IMR-90 (cell line): Measurements from ENCODE around the gene TMEM161B. TPM values are rescaled to one million over a fixed set of nuclear protein-coding genes. Genes with fewer than 3 reads are reported as not detected.
"Not testable (repeated sequence)": the region's sequence is repeated elsewhere in the genome, so short reads cannot be mapped to it uniquely, and the experiment has no call there.

Experiments used
- ATAC-seq: fragments of 200-7000 bp; cut with Tn5 transposase; 2 replicates; pipeline ENCODE4 v1.9.1; 2020; ENCODE audit warnings: low read depth, mild to moderate bottlenecking, moderate library complexity
- BruUV-seq: library from RNA; stranded (reverse); fragments of 400-500 nt; replicated peaks from 2 replicates; lab custom pipeline; 2021; lab: Mats Ljungman, UMichigan
- CTCF ChIA-PET: fragments of 300-600 bp; formaldehyde crosslinking; extraction: SDS; loops from one replicate; lab custom pipeline; 2021; ENCODE audit warnings: antibody characterized with exemption; lab: Yijun Ruan, JAX
- POLR2A ChIA-PET: fragments of 300-600 bp; sonication (Branson Sonifier 250); formaldehyde crosslinking; loops from one replicate; lab custom pipeline; 2022; ENCODE audit warnings: antibody characterized with exemption; ENCODE audit not compliant: unreplicated experiment; lab: Charles Lee
- DNase-seq: peaks from one replicate; pipeline ENCODE4 v3.0.0; 2013
- H2AFZ ChIP-seq: replicated peaks from 2 replicates; pipeline ENCODE3; 2013; ENCODE audit warnings: low read length, mild to moderate bottlenecking; ENCODE audit not compliant: poor library complexity
- H2AK5ac ChIP-seq: 2 replicates; pipeline ENCODE4 v1.6.1; 2013; ENCODE audit warnings: low read depth, low read length, inconsistent platforms
- H2AK9ac ChIP-seq: replicated peaks from 2 replicates; pipeline ENCODE3; 2013; ENCODE audit warnings: mild to moderate bottlenecking, low read depth, low read length, moderate library complexity; ENCODE audit not compliant: poor library complexity
- H2BK120ac ChIP-seq: 2 replicates; pipeline ENCODE4 v1.6.1; 2013; ENCODE audit warnings: low read depth, low read length, inconsistent platforms
- H2BK15ac ChIP-seq: 3 replicates; pipeline ENCODE4 v1.6.1; 2013; ENCODE audit warnings: low read depth, low read length, inconsistent platforms
- H2BK20ac ChIP-seq: 2 replicates; pipeline ENCODE4 v1.6.1; 2013; ENCODE audit warnings: low read depth, mild to moderate bottlenecking, inconsistent platforms, low read length, moderate library complexity
- H2BK5ac ChIP-seq: 2 replicates; pipeline ENCODE4 v1.6.1; 2013; ENCODE audit warnings: mild to moderate bottlenecking, low read depth, low read length, inconsistent platforms; ENCODE audit not compliant: poor library complexity, severe bottlenecking
- H3K14ac ChIP-seq: replicated peaks from 2 replicates; pipeline ENCODE4 v1.6.1; 2013; ENCODE audit warnings: low read depth, low read length, inconsistent platforms
- H3K18ac ChIP-seq: 2 replicates; pipeline ENCODE4 v1.6.1; 2013; ENCODE audit warnings: low read depth, low read length, control low read depth
- H3K23ac ChIP-seq: 2 replicates; pipeline ENCODE4 v1.6.1; 2013; ENCODE audit warnings: low read depth, low read length, inconsistent platforms
- H3K27ac ChIP-seq: 2 replicates; pipeline ENCODE4 v1.5.1; 2013; ENCODE audit warnings: mild to moderate bottlenecking, control low read depth, low read length; ENCODE audit not compliant: insufficient read depth
- H3K27me3 ChIP-seq: 2 replicates; pipeline ENCODE4 v1.6.1; 2013; ENCODE audit warnings: low read length; ENCODE audit not compliant: control insufficient read depth, insufficient read depth
- H3K36me3 ChIP-seq: 2 replicates; pipeline ENCODE4 v1.6.1; 2013; ENCODE audit warnings: low read length, mixed read lengths; ENCODE audit not compliant: control insufficient read depth, insufficient read depth
- H3K4ac ChIP-seq: 2 replicates; pipeline ENCODE4 v1.6.1; 2013; ENCODE audit warnings: low read depth, low read length, inconsistent platforms
- H3K4me1 ChIP-seq: 2 replicates; pipeline ENCODE4 v1.6.1; 2013; ENCODE audit warnings: low read length, mixed read lengths; ENCODE audit not compliant: control insufficient read depth, insufficient read depth
- H3K4me2 ChIP-seq: 2 replicates; pipeline ENCODE4 v1.6.1; 2013; ENCODE audit warnings: low read depth, mild to moderate bottlenecking, control low read depth, low read length, moderate library complexity
- H3K4me3 ChIP-seq: 2 replicates; pipeline ENCODE4 v1.5.1; 2013; ENCODE audit warnings: low read depth, mild to moderate bottlenecking, control low read depth, low read length, moderate library complexity; ENCODE audit not compliant: insufficient read depth
- H3K56ac ChIP-seq: 2 replicates; pipeline ENCODE4 v1.6.1; 2013; ENCODE audit warnings: low read length, inconsistent platforms; ENCODE audit not compliant: insufficient read depth; ENCODE audit errors: extremely low read depth
- H3K79me1 ChIP-seq, 2 experiments: 2 replicates each; pipeline ENCODE4 v1.6.1; 2013; ENCODE audit warnings: low read length in 2 of 2, inconsistent platforms in 1 of 2, low read depth in 1 of 2
- H3K9ac ChIP-seq: 2 replicates; pipeline ENCODE4 v1.6.1; 2013; ENCODE audit warnings: low read depth, low read length, control low read depth
- H3K9me1 ChIP-seq: 2 replicates; pipeline ENCODE4 v1.6.1; 2013; ENCODE audit warnings: low read length, inconsistent platforms; ENCODE audit not compliant: insufficient read depth
- H3K9me3 ChIP-seq: 2 replicates; pipeline ENCODE4 v1.6.1; 2013; ENCODE audit warnings: low read length; ENCODE audit not compliant: control insufficient read depth, insufficient read depth
- H4K20me1 ChIP-seq: 2 replicates; pipeline ENCODE4 v1.6.1; 2013; ENCODE audit warnings: low read length, inconsistent platforms; ENCODE audit not compliant: insufficient read depth
- H4K5ac ChIP-seq: 2 replicates; pipeline ENCODE4 v1.6.1; 2013; ENCODE audit warnings: mild to moderate bottlenecking, low read depth, low read length, control low read depth
- H4K8ac ChIP-seq, 2 experiments: 2 replicates each; pipeline ENCODE4 v1.6.1; 2013; ENCODE audit warnings: low read depth in 2 of 2, low read length in 2 of 2, control low read depth in 1 of 2, inconsistent platforms in 1 of 2
- H4K91ac ChIP-seq: 2 replicates; pipeline ENCODE4 v1.6.1; 2013; ENCODE audit warnings: low read depth, low read length, inconsistent platforms; ENCODE audit not compliant: insufficient read depth
- WGBS, 2 experiments: methylation state at CpG; one replicate each; pipeline versions ENCODE4 v1.1.5 to v1.1.7; 2013; ENCODE audit warnings: missing lambda C conversion rate in 2 of 2; ENCODE audit not compliant: insufficient read length in 1 of 2; ENCODE audit errors: extremely low coverage in 2 of 2; 5-methylcytosine and 5-hydroxymethylcytosine counted together
- dilution Hi-C: fragments of 300-500 bp; cut with HindIII; formaldehyde crosslinking; loops from one replicate; pipeline ENCODE4 v1.14.3; 2018; ENCODE audit warnings: low sequenced_read_pairs; ENCODE audit not compliant: unreplicated experiment
- in situ Hi-C: fragments of 300-500 bp; cut with MboI; formaldehyde crosslinking; loops from 3 replicates; pipeline ENCODE4 v1.14.3; 2019; ENCODE audit warnings: low sequenced_read_pairs, inconsistent platforms, mixed read lengths
- intact Hi-C: fragments of 100-400 bp; cut with micrococcal nuclease; formaldehyde crosslinking; loops from 2 replicates; pipeline ENCODE4 v1.10.0; 2022
- polyA plus RNA-seq, 3 experiments: library from polyadenylated mRNA; depleted of rRNA; stranded (reverse); fragments of >200 nt; gene quantifications; 2 replicates each; pipeline ENCODE4 v1.2.3, GENCODE V29; 2012; ENCODE audit warnings: low replicate concordance in 1 of 3
- total RNA-seq: library from RNA; depleted of rRNA; stranded (reverse); fragments of >200 nt; gene quantifications from 2 replicates; pipeline ENCODE4 v1.2.3, GENCODE V29; 2012

Gene TMEM161B
- total and polyA plus RNA-seq, 2 of the 4 experiments (the other 2 are of a cell fraction), result 7.4 to 9.3 TPM

DNA sequence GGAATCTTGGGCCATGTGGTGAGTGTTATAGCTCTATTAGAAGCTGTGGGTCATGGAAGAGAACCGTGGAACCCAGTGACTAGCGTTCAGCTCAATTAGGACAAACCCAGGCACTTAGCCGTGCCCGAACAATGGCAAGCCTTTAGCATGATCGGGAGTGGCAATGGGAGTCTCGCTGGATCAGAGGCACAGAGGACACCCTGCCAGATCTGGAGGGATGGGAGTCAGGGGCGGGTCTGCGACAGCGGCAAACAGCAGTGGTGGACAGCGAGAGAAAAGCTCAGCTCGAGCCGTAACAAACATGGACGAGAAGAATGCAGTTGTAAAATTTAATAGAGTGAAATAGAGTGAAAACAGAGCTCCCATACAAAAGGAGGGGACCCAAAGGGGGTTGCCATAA, 91.2 kb downstream of the TMEM161B start:
- H3K14ac ChIP-seq, dilution Hi-C loops, H3K4me1 ChIP-seq, H2BK20ac ChIP-seq, H2BK15ac ChIP-seq, in situ Hi-C loops, H3K56ac ChIP-seq, H2AFZ ChIP-seq, CTCF ChIA-PET, H4K20me1 ChIP-seq, intact Hi-C loops, H3K27me3 ChIP-seq, H3K4me2 ChIP-seq, H3K9me1 ChIP-seq, H4K91ac ChIP-seq, POLR2A ChIA-PET, H4K5ac ChIP-seq, H2BK120ac ChIP-seq, H2BK5ac ChIP-seq, H3K18ac ChIP-seq, DNase-seq, H3K9me3 ChIP-seq, H3K4me3 ChIP-seq, ATAC-seq, H3K36me3 ChIP-seq, BruUV-seq, H2AK5ac ChIP-seq, H3K23ac ChIP-seq, H2AK9ac ChIP-seq, H3K9ac ChIP-seq, H4K8ac ChIP-seq, H3K27ac ChIP-seq, H3K79me1 ChIP-seq, H3K4ac ChIP-seq: not testable (repeated sequence)
- WGBS, 2 experiments, result 82% methylated on average over 12 of the region's 13 CpGs; no CpG with 5 or more reads in 1 of the 2 experiments
